SK-N-MC (cell line): ENCODE data around the gene TOP1.

Source experiments
- EZH2 ChIP-seq: fragments of 200-600 bp; sonication (generic); IDR thresholded peaks from one replicate; pipeline ENCODE4 v1.6.1; 2017; ENCODE audit warnings: antibody characterized with exemption
- POLR2AphosphoS5 ChIP-seq: IDR thresholded peaks from 2 replicates; pipeline ENCODE4 v1.6.1; 2012; ENCODE audit warnings: mild to moderate bottlenecking, low read depth, low read length, borderline replicate concordance

DNA sequence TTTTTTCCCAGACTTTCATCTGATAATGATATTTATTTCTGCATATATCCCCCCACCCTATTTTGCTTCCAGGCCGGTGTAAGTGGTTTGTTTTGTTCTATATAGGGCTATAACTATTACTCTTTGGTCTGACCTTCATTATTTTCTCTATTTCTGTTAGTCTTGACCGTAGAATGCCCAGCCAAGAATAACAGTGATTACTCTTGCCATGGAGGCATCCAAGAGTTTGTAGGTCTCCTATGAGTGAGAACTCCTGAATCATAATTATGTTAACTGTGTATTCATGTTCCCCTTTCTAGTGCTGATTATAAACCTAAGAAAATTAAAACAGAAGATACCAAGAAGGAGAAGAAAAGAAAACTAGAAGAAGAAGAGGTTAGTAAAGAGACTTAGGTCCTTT lies 52.2 kb downstream of the TOP1 start:
- TF ChIP-seq EZH2 (no peak), POLR2AphosphoS5 (no peak)
